ENCODE results near the gene TNNT3. TPM values are rescaled to one million over a fixed set of nuclear protein-coding genes. Genes with fewer than 3 reads are reported as not detected.
A peak's percentile ranks its signal among the peaks of the same experiment; 100 is the strongest.

Gene TNNT3
- total and polyA plus RNA-seq, 2 of the 4 experiments (the other 2 are of a cell fraction), result not detected

- H3K4me3 ChIP-seq (ENCODE audit: insufficient read depth, low read depth, low read length), result no peak overlapping the region
- ATAC-seq (ENCODE audit: low read depth) (no peak), DNase-seq (no peak)
- H3K4me1 ChIP-seq (ENCODE audit: control insufficient read depth, insufficient read depth, low read length), result no peaks in the 10 kb centered on the region
- no peak overlapping the region for H2BK15ac ChIP-seq (ENCODE audit: low read depth, low read length)
- dilution Hi-C loops (cut with HindIII; ENCODE audit: low sequenced_read_pairs, unreplicated experiment) (no loop called here), intact Hi-C loops (cut with micrococcal nuclease) (no loop called here), in situ Hi-C loops (cut with MboI; ENCODE audit: low sequenced_read_pairs) (no loop called here)
- H3K4me2 ChIP-seq (ENCODE audit: low read depth, low read length), result no peak overlapping the region
- H3K14ac ChIP-seq (replicated peaks; ENCODE audit: low read depth, low read length), result no peak overlapping the region
- no peaks in the 10 kb centered on the region for H3K79me1 ChIP-seq (ENCODE audit: low read depth in 1 of 2, low read length in 2 of 2)
- H2AK5ac ChIP-seq (ENCODE audit: low read depth, low read length), result no peak overlapping the region
- no peak overlapping the region for H3K18ac ChIP-seq (ENCODE audit: low read depth, low read length)
- no TSS peak for BruUV-seq (replicated peaks)
- no peak overlapping the region for H2AK9ac ChIP-seq (replicated peaks; ENCODE audit: low read depth, low read length, poor library complexity)
- H3K56ac ChIP-seq (ENCODE audit: extremely low read depth, insufficient read depth, low read length), result no peak overlapping the region
- no peaks in the 10 kb centered on the region for H3K9me3 ChIP-seq (ENCODE audit: control insufficient read depth, insufficient read depth, low read length)
- POLR2A ChIA-PET (ENCODE audit: unreplicated experiment), result no interaction called here
- peaks cover 13% of the 10 kb centered on the region for H3K27me3 ChIP-seq (ENCODE audit: control insufficient read depth, insufficient read depth, low read length)
- no peak overlapping the region for H4K91ac ChIP-seq (ENCODE audit: insufficient read depth, low read depth, low read length)
- no peaks in the 10 kb centered on the region for H3K36me3 ChIP-seq (ENCODE audit: control insufficient read depth, insufficient read depth, low read length)
- H2AFZ ChIP-seq (replicated peaks; ENCODE audit: low read length, poor library complexity), result peak overlapping the region; percentile 51
- no peaks in the 10 kb centered on the region; the same call in 1 of the 2 replicates for H4K20me1 ChIP-seq (ENCODE audit: insufficient read depth, low read length)
- no peak overlapping the region for H3K27ac ChIP-seq (ENCODE audit: insufficient read depth, low read length)
- 45% methylated on average over 2 of the region's 25 CpGs; no CpG with 5 or more reads in 1 of the 2 experiments for WGBS, 2 experiments (ENCODE audit: extremely low coverage in 2 of 2, insufficient read length in 1 of 2)
- TF ChIP-seq RAD21 (IDR thresholded peaks at IDR 0.05; ENCODE audit: low read length) (no peak), SMC3 (IDR thresholded peaks at IDR 0.05; ENCODE audit: low read depth, low read length) (no peak), NFE2L2 (IDR thresholded peaks at IDR 0.05; ENCODE audit: low read depth, low read length) (no peak), RCOR1 (IDR thresholded peaks at IDR 0.05; ENCODE audit: insufficient replicate concordance, low read length) (no peak), MXI1 (IDR thresholded peaks at IDR 0.05; ENCODE audit: borderline replicate concordance, low read depth, low read length) (no peak), CHD1 (IDR thresholded peaks at IDR 0.05; ENCODE audit: low read depth, low read length) (no peak), ELK1 (IDR thresholded peaks at IDR 0.05; ENCODE audit: borderline replicate concordance, low read depth, low read length) (no peak), USF2 (IDR thresholded peaks at IDR 0.05; ENCODE audit: low read depth, low read length) (no peak), MAFK (IDR thresholded peaks at IDR 0.05; ENCODE audit: low read depth, low read length) (no peak), BHLHE40 (IDR thresholded peaks at IDR 0.05; ENCODE audit: low read depth, low read length) (no peak), CEBPB (IDR thresholded peaks at IDR 0.05; ENCODE audit: low read depth, low read length) (no peak)
- H2BK5ac ChIP-seq (ENCODE audit: low read depth, low read length, poor library complexity, severe bottlenecking), result no peak overlapping the region
- H3K9ac ChIP-seq (ENCODE audit: low read depth, low read length), result no peak overlapping the region
- H2BK120ac ChIP-seq (ENCODE audit: low read depth, low read length), result no peak overlapping the region
- no peak overlapping the region for H4K8ac ChIP-seq (ENCODE audit: low read depth in 2 of 2, low read length in 2 of 2)
- no peak overlapping the region for H3K23ac ChIP-seq (ENCODE audit: low read depth, low read length)
- H2BK20ac ChIP-seq (ENCODE audit: low read depth, low read length), result no peak overlapping the region
- H4K5ac ChIP-seq (ENCODE audit: low read depth, low read length), result no peak overlapping the region
- CTCF ChIA-PET, result interaction anchor here (0.7 kb wide), 1 partner anchor 23 kb away, joined by 3 read pairs; no protein-coding TSS in a partner anchor
- H3K9me1 ChIP-seq (ENCODE audit: insufficient read depth, low read length), result no peaks in the 10 kb centered on the region
- no peak overlapping the region for H3K4ac ChIP-seq (ENCODE audit: low read depth, low read length)
These were observed 815 bp downstream of the TNNT3 start for GRCh38 chr11:1920128-1920908.

Data from IMR-90 (cell line).